Astrocyte of the cerebellum (primary cell): Measurements from ENCODE around the gene IQSEC3.
A peak's percentile ranks its signal among the peaks of the same experiment; 100 is the strongest.

Experiments
- DNase-seq: peaks from one replicate; pipeline ENCODE4 v3.0.0-alpha.2; 2011; ENCODE audit warnings: low read depth
- H3K4me3 ChIP-seq: 2 replicates; pipeline ENCODE4 v1.5.1; 2011; ENCODE audit warnings: mild to moderate bottlenecking, low read depth, low read length, moderate library complexity
- CTCF ChIP-seq: IDR thresholded peaks from 2 replicates; pipeline ENCODE4 v1.5.1; 2012; ENCODE audit warnings: low read length, low read depth, moderate library complexity, mild to moderate bottlenecking; ENCODE audit errors: missing control alignments
- in situ Hi-C: cut with HindIII; loops from 2 replicates; pipeline ENCODE4 v1.10.0; 2017; ENCODE audit warnings: low sequenced_read_pairs

Gene IQSEC3

DNA sequence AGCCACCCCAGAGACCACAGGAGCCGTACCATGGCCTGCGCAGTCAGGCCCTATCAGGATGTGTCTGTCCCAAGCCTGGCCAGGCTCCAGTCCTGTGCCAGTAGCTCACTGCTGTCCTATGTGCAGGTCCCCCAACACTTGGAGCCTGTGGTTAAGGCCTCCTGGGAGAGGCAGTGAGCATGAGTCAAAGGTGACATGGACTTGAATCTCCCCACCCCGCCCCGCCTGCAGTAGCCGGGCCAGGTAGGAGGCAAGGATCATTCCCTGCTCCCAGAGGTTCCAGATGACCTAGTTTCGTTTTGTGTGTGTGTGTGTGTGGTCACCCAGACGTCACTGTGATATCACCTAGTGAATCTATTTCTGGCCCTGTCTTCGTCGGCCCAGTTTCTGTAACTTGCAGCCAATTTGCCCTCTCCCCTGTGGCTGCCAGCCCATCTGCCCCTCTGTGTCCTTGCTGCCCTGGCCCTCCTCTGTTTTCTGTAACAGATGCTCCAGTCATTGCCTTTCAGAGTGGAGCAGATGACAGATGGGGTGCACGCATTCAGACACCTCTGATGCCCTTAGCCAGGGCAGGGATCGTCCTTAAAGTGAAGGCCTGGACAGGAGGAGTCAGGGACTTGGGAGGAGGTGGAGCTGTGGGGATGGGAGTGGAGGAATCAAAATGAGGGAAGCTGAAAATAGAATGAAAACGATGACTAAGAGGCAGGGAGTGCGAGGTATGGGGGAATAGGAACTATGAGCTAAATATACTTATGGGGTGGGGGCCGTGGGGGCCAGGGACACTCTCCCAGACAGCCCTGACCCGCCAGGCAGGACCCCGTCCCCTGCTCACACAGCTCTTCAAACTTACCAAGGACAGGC, 110.0 kb downstream of the IQSEC3 start:
- in situ Hi-C loops: no loop called here
- H3K4me3 ChIP-seq: no peak overlapping the region
- no peak for TF ChIP-seq CTCF
- DNase-seq: no peak

GRCh38 chr12:177336-177979, 110.9 kb downstream of the IQSEC3 start:
- no peak for TF ChIP-seq CTCF
- no peak for DNase-seq
- in situ Hi-C loops: no loop called here
- no peak overlapping the region for H3K4me3 ChIP-seq

DNA sequence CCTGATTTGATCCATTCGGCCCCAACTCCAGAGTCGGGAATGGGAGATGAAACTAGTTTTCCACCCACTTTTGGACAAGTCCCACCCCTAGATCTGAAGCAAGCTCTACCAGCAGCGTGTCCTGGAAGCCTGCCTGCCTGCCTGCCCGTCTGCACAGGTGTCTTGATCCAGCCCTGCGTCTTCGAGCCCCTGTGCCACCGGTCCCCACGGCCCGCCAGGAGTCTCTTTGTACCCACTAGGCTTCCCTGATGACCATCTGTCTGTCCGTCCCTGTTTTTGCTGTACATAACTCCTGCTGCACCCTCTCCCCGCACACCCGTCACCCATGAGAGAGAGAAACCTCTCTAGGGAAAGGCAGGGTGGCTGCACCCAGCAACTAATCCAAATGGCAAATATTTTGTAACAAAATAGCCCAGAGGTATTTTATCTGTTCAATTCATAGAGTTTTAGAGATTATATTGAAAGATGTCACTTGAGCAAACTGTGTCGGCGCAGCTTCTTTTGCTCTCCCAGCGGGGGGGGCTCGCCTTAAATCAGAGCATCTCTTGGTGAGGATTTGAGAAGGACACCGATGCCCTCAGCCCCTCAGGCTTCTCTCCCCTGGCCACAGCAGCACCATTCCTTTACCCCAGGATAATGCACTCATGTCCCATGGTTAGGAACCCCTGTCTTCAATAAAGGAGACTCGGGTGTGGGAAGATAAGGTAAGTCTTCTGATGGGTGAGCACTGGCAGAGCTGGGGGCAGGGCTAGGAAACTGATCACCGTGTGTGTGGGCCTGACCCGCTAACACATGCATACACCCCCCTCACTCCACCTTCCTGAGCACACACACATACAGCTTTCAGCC, 111.6 kb downstream of the IQSEC3 start:
- no peak for TF ChIP-seq CTCF

GRCh38 chr12:178829-179109, 112.2 kb downstream of the IQSEC3 start:
- no peak overlapping the region for H3K4me3 ChIP-seq
- no peak for TF ChIP-seq CTCF
- in situ Hi-C loops: no loop called here
- no peak for DNase-seq

More for the DNA sequence above, 111.6 kb downstream of the IQSEC3 start:
- in situ Hi-C loops: no loop called here
- no peak for DNase-seq
- no peak overlapping the region for H3K4me3 ChIP-seq

- TF ChIP-seq CTCF: no peak
- in situ Hi-C loops: no loop called here
- H3K4me3 ChIP-seq: no peak overlapping the region
Measured at GRCh38 chr12:179131-179884, 112.7 kb downstream of the IQSEC3 start.

GRCh38 chr12:179885-180284, 113.3 kb downstream of the IQSEC3 start:
- in situ Hi-C loops: no loop called here
- no peak overlapping the region for H3K4me3 ChIP-seq
- TF ChIP-seq CTCF: no peak
- no peak for DNase-seq

More at GRCh38 chr12:179131-179884, 112.7 kb downstream of the IQSEC3 start:
- DNase-seq: peak; percentile 22
